Mesothelial cell of epicardium (in vitro differentiated cells): ENCODE results near the gene AKAP7. TPM values are rescaled to one million over a fixed set of nuclear protein-coding genes. Genes with fewer than 3 reads are reported as not detected.
"Not testable (repeated sequence)": the region's sequence is repeated elsewhere in the genome, so short reads cannot be mapped to it uniquely, and the experiment has no call there.

Source experiments
- DNase-seq, 2 experiments: peaks; one replicate each; pipeline ENCODE4 v3.0.0; 2021; ENCODE audit warnings: low spot score in 2 of 2; ENCODE audit not compliant: unreplicated experiment in 2 of 2
- H3K27ac Mint-ChIP-seq: 2 replicates; pipeline ENCODE4 v1.8.0; 2021; ENCODE audit warnings: mixed read lengths
- H3K27me3 Mint-ChIP-seq: 2 replicates; pipeline ENCODE4 v1.8.0; 2021; ENCODE audit warnings: low read depth, mixed read lengths
- H3K36me3 Mint-ChIP-seq: 2 replicates; pipeline ENCODE4 v1.8.0; 2021; ENCODE audit warnings: mixed read lengths
- H3K4me1 Mint-ChIP-seq: 2 replicates; pipeline ENCODE4 v1.8.0; 2021; ENCODE audit warnings: mixed read lengths
- H3K4me3 Mint-ChIP-seq: 2 replicates; pipeline ENCODE4 v1.8.0; 2021; ENCODE audit warnings: mild to moderate bottlenecking, moderate library complexity, mixed read lengths
- H3K9me3 Mint-ChIP-seq: 2 replicates; pipeline ENCODE4 v1.8.0; 2021; ENCODE audit warnings: mixed read lengths
- total RNA-seq: library from RNA; stranded (reverse); gene quantifications from 3 replicates; pipeline ENCODE4 v1.2.1, GENCODE V29; 2021
- TF ChIP-seq, protein P1 (sequence below): fragments of 200-600 bp; sonication (generic); IDR thresholded peaks from one replicate; pipeline ENCODE4 v1.5.0; 2021; ENCODE audit warnings: antibody characterized with exemption; ENCODE audit not compliant: unreplicated experiment

The AKAP7 gene
- total RNA-seq, 1 donor from 2014 or later, result 10.0 TPM

DNA sequence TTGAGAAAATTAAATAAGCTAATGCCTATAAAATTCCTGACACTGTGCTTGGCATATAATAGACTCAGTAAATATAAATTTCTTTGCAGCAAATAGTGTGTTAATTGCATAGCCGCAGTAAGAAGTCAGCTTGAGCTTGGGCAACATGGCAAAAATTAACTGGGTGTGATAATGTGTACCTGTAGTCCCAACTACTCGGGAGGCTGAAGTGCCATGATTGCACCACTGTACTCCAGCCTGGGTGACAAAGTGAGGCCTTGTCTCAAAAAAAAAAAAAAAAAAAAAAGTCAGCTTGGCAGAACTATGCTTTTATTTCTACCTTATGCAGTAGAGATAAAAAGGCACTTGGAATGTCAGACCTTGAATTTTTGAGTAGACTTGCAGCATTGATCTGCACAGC lies 121.8 kb downstream of the AKAP7 start:
- Mint-ChIP-seq H3K27me3 (no peaks in the 10 kb centered on the region), H3K27ac (no peak overlapping the region), H3K4me1 (peaks cover 20% of the 10 kb centered on the region), H3K9me3 (peaks cover 11% of the 10 kb centered on the region), H3K4me3 (no peak overlapping the region), H3K36me3 (peaks cover 15% of the 10 kb centered on the region)
- DNase-seq, result no peak
- TF ChIP-seq, protein P1, sequence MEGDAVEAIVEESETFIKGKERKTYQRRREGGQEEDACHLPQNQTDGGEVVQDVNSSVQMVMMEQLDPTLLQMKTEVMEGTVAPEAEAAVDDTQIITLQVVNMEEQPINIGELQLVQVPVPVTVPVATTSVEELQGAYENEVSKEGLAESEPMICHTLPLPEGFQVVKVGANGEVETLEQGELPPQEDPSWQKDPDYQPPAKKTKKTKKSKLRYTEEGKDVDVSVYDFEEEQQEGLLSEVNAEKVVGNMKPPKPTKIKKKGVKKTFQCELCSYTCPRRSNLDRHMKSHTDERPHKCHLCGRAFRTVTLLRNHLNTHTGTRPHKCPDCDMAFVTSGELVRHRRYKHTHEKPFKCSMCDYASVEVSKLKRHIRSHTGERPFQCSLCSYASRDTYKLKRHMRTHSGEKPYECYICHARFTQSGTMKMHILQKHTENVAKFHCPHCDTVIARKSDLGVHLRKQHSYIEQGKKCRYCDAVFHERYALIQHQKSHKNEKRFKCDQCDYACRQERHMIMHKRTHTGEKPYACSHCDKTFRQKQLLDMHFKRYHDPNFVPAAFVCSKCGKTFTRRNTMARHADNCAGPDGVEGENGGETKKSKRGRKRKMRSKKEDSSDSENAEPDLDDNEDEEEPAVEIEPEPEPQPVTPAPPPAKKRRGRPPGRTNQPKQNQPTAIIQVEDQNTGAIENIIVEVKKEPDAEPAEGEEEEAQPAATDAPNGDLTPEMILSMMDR, result no peak

DNA sequence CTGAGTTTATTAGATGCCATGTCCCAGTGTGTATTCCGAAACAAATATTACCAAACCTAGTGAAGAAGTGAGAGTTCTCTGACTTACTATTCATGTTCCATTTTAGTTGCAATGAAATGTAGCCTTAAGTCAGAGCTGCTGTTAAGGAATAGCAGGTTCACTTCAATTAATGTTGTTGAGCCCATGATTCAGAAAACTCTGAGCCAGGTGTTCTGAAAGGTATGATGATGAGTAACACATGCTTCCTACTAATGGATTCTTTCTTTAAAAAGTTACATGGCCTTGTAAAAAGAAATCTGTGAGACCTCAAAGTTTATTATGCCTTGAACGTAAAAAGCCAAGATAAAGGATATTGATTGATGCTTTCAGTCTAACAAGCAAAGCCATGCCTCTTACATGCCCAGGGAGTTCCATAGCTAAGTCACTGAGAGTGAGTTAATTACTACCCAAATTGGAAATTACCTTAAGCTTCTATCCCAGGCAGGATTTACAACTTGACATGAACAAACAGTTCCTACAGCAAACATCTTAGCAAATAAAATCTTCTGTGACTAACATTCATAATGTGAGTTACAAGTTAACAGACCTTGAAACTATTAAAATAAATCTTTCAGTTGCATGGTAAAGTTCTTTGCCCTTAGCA lies 122.9 kb downstream of the AKAP7 start:
- DNase-seq, result no peak

GRCh38 chr6:131258816-131259476 lies 123.7 kb downstream of the AKAP7 start:
- H3K4me3 Mint-ChIP-seq, result no peak overlapping the region
- H3K4me1 Mint-ChIP-seq, result peaks cover 16% of the 10 kb centered on the region
- H3K27me3 Mint-ChIP-seq, result no peaks in the 10 kb centered on the region
- TF ChIP-seq, protein P1, result no peak
- peaks cover 15% of the 10 kb centered on the region for H3K36me3 Mint-ChIP-seq
- DNase-seq, result no peak
- H3K9me3 Mint-ChIP-seq, result peaks cover 11% of the 10 kb centered on the region
- H3K27ac Mint-ChIP-seq, result peak overlapping the region; percentile 35

More for the DNA sequence above, 122.9 kb downstream of the AKAP7 start:
- Mint-ChIP-seq H3K36me3 (peaks cover 15% of the 10 kb centered on the region), H3K9me3 (peaks cover 11% of the 10 kb centered on the region), H3K27me3 (no peaks in the 10 kb centered on the region), H3K4me1 (peaks cover 16% of the 10 kb centered on the region), H3K27ac (peak overlapping the region; percentile 59), H3K4me3 (no peak overlapping the region)
- TF ChIP-seq, protein P1, result no peak

DNA sequence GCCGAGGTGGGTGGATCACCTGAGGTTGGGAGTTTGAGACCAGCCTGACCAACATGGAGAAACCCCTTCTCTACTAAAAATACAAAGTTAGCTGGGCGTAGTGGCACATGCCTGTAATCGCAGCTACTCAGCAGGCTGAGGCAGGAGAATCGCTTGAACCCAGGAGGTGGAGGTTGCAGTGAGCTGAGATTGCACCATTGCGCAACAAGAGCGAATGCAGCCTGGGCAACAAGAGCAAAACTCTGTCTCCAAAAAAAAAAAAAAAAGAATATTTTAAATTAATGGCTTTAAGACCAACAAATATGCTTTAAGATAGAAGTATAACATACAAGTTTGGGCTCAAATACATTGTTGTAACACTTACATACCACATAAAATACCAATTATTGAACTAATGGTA lies 125.7 kb downstream of the AKAP7 start:
- not testable (repeated sequence) for H3K4me3 Mint-ChIP-seq, DNase-seq, H3K27ac Mint-ChIP-seq, H3K27me3 Mint-ChIP-seq
- H3K4me1 Mint-ChIP-seq, result peaks cover 16% of the 10 kb centered on the region
- peaks cover 11% of the 10 kb centered on the region for H3K9me3 Mint-ChIP-seq
- H3K36me3 Mint-ChIP-seq, result peaks cover 15% of the 10 kb centered on the region

- no peak for DNase-seq
- Mint-ChIP-seq H3K27me3 (no peaks in the 10 kb centered on the region), H3K9me3 (peaks cover 11% of the 10 kb centered on the region), H3K36me3 (peaks cover 17% of the 10 kb centered on the region), H3K4me3 (no peak overlapping the region), H3K4me1 (peaks cover 16% of the 10 kb centered on the region), H3K27ac (no peak overlapping the region)
- TF ChIP-seq, protein P1, result no peak
Measured at GRCh38 chr6:131262060-131262459, 126.8 kb downstream of the AKAP7 start.

GRCh38 chr6:131265939-131266338 lies 130.7 kb downstream of the AKAP7 start:
- Mint-ChIP-seq H3K27me3 (no peaks in the 10 kb centered on the region), H3K9me3 (peaks cover 15% of the 10 kb centered on the region), H3K36me3 (peaks cover 24% of the 10 kb centered on the region), H3K27ac (no peak overlapping the region), H3K4me1 (peaks cover 5% of the 10 kb centered on the region), H3K4me3 (no peak overlapping the region)
- DNase-seq, result no peak
- TF ChIP-seq, protein P1, result no peak
